K562 (cell line): Measurements from ENCODE around the gene ANKRD27. TPM values are rescaled to one million over a fixed set of nuclear protein-coding genes. Genes with fewer than 3 reads are reported as not detected.
A peak's percentile ranks its signal among the peaks of the same experiment; 100 is the strongest.

Source experiments
- ATAC-seq: fragments of 200-7000 bp; cut with Tn5 transposase; 3 replicates; pipeline ENCODE4 v1.9.1; 2020; ENCODE audit warnings: moderate library complexity
- BruUV-seq: library from RNA; stranded (reverse); fragments of 400-500 nt; replicated peaks from 2 replicates; lab custom pipeline; 2021; lab: Mats Ljungman, UMichigan
- CTCF ChIA-PET: fragments of 300-600 bp; formaldehyde crosslinking; extraction: SDS; loops from one replicate; lab custom pipeline; 2021; ENCODE audit warnings: low intra/inter-chr PET ratio; lab: Yijun Ruan, JAX
- POLR2A ChIA-PET: fragments of 300-600, 350-650 bp; sonication (Branson Sonifier 250); formaldehyde crosslinking; extraction: SDS; loops from one replicate; lab custom pipeline; 2021; ENCODE audit warnings: antibody characterized with exemption, inconsistent platforms; lab: Yijun Ruan, JAX
- DNase-seq, 4 experiments: peaks; one replicate each; pipeline versions ENCODE4 v3.0.0 to v3.0.0-alpha.2; 2011 to 2018; ENCODE audit warnings: low spot score in 3 of 4, mixed read lengths in 3 of 4; ENCODE audit errors: extremely low read depth in 1 of 4
- FAIRE-seq: peaks from 2 replicates; lab custom pipeline; 2011; peaks lifted over from hg19 to GRCh38; lab: Jason Lieb, UNC
- H2AFZ ChIP-seq: 2 replicates; pipeline ENCODE4 v1.6.0; 2011; ENCODE audit warnings: low read depth, low read length, control low read depth, inconsistent platforms
- H3K27ac ChIP-seq: fragments of 200-600 bp; 3 replicates; pipeline ENCODE4 v1.8.0; 2011; ENCODE audit warnings: low read depth, mild to moderate bottlenecking, control low read depth, inconsistent platforms, low read length, moderate library complexity, mixed read lengths; ENCODE audit errors: extremely low read depth
- H3K27me3 ChIP-seq, 2 experiments: fragments of 300-600 bp in 1 of 2; 2 replicates in 1 of 2; 3 replicates in 1 of 2; pipeline versions ENCODE4 v1.6.0 to v1.8.0; 2011; ENCODE audit warnings: inconsistent platforms in 2 of 2, low read length in 2 of 2, mild to moderate bottlenecking in 1 of 2, mixed read lengths in 1 of 2, moderate library complexity in 1 of 2; ENCODE audit not compliant: control insufficient read depth in 2 of 2, insufficient read depth in 2 of 2
- H3K36me3 ChIP-seq: fragments of 300-600 bp; 3 replicates; pipeline ENCODE4 v1.8.0; 2011; ENCODE audit warnings: mild to moderate bottlenecking, low read length, inconsistent platforms; ENCODE audit not compliant: control insufficient read depth, insufficient read depth
- H3K4me1 ChIP-seq, 2 experiments: fragments of 200-600 bp in 1 of 2; replicated peaks in 1 of 2; 2 replicates in 1 of 2; 3 replicates in 1 of 2; pipeline versions ENCODE4 v1.5.1 to v1.8.0; 2011; ENCODE audit warnings: inconsistent platforms in 2 of 2, low read length in 2 of 2, mild to moderate bottlenecking in 1 of 2, mixed read lengths in 1 of 2, moderate library complexity in 1 of 2; ENCODE audit not compliant: control insufficient read depth in 2 of 2, insufficient read depth in 2 of 2
- H3K4me2 ChIP-seq: 2 replicates; pipeline ENCODE4 v1.6.1; 2011; ENCODE audit warnings: low read length, control low read depth, inconsistent platforms, mixed read lengths; ENCODE audit not compliant: insufficient read depth
- H3K4me3 ChIP-seq: fragments of 200-600 bp; sonication (generic), shearing (Covaris generic); 2 replicates; pipeline ENCODE4 v1.5.1; 2016; ENCODE audit warnings: control low read depth, inconsistent platforms
- H3K79me2 ChIP-seq: fragments of 200-600 bp; 3 replicates; pipeline ENCODE4 v1.8.0; 2011; ENCODE audit warnings: low read length, inconsistent platforms; ENCODE audit not compliant: control insufficient read depth, insufficient read depth
- H3K9ac ChIP-seq, 2 experiments: 2 replicates each; pipeline versions ENCODE4 v1.6.0 to v1.6.1; 2011; ENCODE audit warnings: low read depth in 2 of 2, low read length in 2 of 2, control low read depth in 1 of 2, inconsistent platforms in 1 of 2, mild to moderate bottlenecking in 1 of 2, mixed read lengths in 1 of 2; ENCODE audit not compliant: insufficient read depth in 1 of 2
- H3K9me1 ChIP-seq: one replicate; pipeline ENCODE4 v1.6.0; 2011; ENCODE audit warnings: inconsistent platforms, mild to moderate bottlenecking, low read length, moderate library complexity; ENCODE audit not compliant: control insufficient read depth, insufficient read depth
- H3K9me3 ChIP-seq: replicated peaks from 2 replicates; pipeline ENCODE4 v1.5.1; 2011; ENCODE audit warnings: low read depth, low read length, inconsistent platforms; ENCODE audit not compliant: control insufficient read depth, insufficient read depth
- H4K20me1 ChIP-seq: replicated peaks from 2 replicates; pipeline ENCODE4 v1.6.1; 2011; ENCODE audit warnings: low read length, inconsistent platforms, mixed read lengths; ENCODE audit not compliant: control insufficient read depth, insufficient read depth
- WGBS: fragments of 100-300 bp; shearing (Covaris generic); methylation state at CpG from one replicate; pipeline ENCODE4 v1.1.6; 2016; ENCODE audit warnings: low coverage, mixed read lengths; ENCODE audit not compliant: insufficient coverage; ENCODE audit errors: missing lambda C conversion rate; 5-methylcytosine and 5-hydroxymethylcytosine counted together
- in situ Hi-C: fragments of 300-500 bp; cut with MboI; formaldehyde crosslinking; loops from 4 replicates; pipeline ENCODE4 v1.15.0; 2018; ENCODE audit warnings: inconsistent platforms, mixed read lengths
- intact Hi-C: fragments of 100-400 bp; cut with micrococcal nuclease; formaldehyde crosslinking; loops from 2 replicates; pipeline ENCODE4 v1.14.2; 2022
- polyA plus RNA-seq, 8 experiments: library from polyadenylated mRNA; depleted of rRNA in 4 of 8; stranded (reverse) in 5 of 8; unstranded in 3 of 8; fragments of >200 nt; fragmentation: Nextera tagmentation in 2 of 8; fragmentation: Illumina TruSeq in 1 of 8; extraction: Ambion mirVana in 2 of 8; extraction: Trizol in 1 of 8; gene quantifications; 2 replicates each; pipeline versions ENCODE4 v1.2.1 to v1.2.3, GENCODE V29; 2011 to 2014; ENCODE audit warnings: inconsistent platforms in 1 of 8, missing spikeins in 1 of 8
- total RNA-seq, 7 experiments: library from RNA; depleted of rRNA in 6 of 7; stranded (reverse); fragments of >200 nt in 6 of 7; fragmentation: Illumina TruSeq in 2 of 7; extraction: Trizol in 2 of 7; gene quantifications; 2 replicates each; pipeline versions ENCODE4 v1.2.1 to v1.2.3, GENCODE V29; 2011 to 2021; ENCODE audit warnings: low replicate concordance in 1 of 7
- TF ChIP-seq, protein P1 (sequence below): sonication (generic); formaldehyde crosslinking; IDR thresholded peaks from 2 replicates; pipeline ENCODE4 v1.8.1; 2023; ENCODE audit warnings: mild to moderate bottlenecking, missing genetic modification reagents
- TF ChIP-seq, protein P2 (sequence below), 3 experiments: IDR thresholded peaks in 2 of 3; conservative IDR thresholded peaks in 1 of 3; 2 replicates each; pipeline ENCODE4 v1.5.1; 2011 to 2012; ENCODE audit warnings: low read length in 3 of 3, mild to moderate bottlenecking in 3 of 3, control low read depth in 2 of 3, improper control_type of control experiment in 1 of 3, inconsistent platforms in 1 of 3, low read depth in 1 of 3, mixed read lengths in 1 of 3, moderate library complexity in 1 of 3; ENCODE audit not compliant: insufficient read depth in 2 of 3

Gene ANKRD27
- total and polyA plus RNA-seq, 9 of the 15 experiments (the other 6 are each of a cell fraction or from before 2014, with no cell fraction given): 5.3 to 71.3 (median 54.2) TPM

DNA sequence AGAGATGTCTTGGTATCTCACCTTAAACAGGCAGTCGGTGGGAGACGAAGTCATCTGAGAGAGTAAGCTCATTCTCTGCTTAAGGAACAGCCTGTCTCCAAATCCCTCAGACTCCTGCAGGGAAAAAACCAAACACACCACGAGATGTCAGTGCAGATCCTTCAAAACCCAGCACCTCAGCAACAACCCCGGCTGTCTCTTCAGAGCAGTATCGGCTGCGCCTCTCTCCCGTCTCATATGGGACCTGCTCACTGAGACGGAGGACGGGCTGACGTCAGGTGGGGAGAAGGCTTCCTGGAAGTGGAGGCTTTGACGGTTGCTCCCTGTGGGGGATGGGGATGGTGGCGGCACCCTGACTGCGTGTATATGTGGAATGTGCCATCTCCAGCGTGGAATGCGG is 43.6 kb downstream of the ANKRD27 start:
- in situ Hi-C loops (no loop called here), intact Hi-C loops (no loop called here)
- ATAC-seq: no peak
- ChIA-PET CTCF (no interaction called here), POLR2A (interaction anchor here (0.6 kb wide), 1 partner anchor 165 kb away, joined by 3 read pairs; no protein-coding TSS in a partner anchor)
- Histone ChIP-seq H3K27me3 (no peaks in the 10 kb centered on the region), H2AFZ (no peak overlapping the region), H3K36me3 (peaks cover 81% of the 10 kb centered on the region), H3K4me2 (no peak overlapping the region), H3K9me3 (no peaks in the 10 kb centered on the region), H3K4me1 (peaks cover 17 to 40% of the 10 kb centered on the region in 2 experiments; a peak in 4 of 5 replicates), H3K79me2 (no peaks in the 10 kb centered on the region), H3K9ac (peak overlapping the region in 1 of 2 experiments; percentile 59; a peak in 1 of 4 replicates), H3K4me3 (no peak overlapping the region), H3K27ac (no peak overlapping the region), H4K20me1 (no peaks in the 10 kb centered on the region), H3K9me1 (no peaks in the 10 kb centered on the region)
- TF ChIP-seq, protein P1, sequence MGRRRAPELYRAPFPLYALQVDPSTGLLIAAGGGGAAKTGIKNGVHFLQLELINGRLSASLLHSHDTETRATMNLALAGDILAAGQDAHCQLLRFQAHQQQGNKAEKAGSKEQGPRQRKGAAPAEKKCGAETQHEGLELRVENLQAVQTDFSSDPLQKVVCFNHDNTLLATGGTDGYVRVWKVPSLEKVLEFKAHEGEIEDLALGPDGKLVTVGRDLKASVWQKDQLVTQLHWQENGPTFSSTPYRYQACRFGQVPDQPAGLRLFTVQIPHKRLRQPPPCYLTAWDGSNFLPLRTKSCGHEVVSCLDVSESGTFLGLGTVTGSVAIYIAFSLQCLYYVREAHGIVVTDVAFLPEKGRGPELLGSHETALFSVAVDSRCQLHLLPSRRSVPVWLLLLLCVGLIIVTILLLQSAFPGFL (CRISPR knock-in tag): no peak
- TF ChIP-seq, protein P2, sequence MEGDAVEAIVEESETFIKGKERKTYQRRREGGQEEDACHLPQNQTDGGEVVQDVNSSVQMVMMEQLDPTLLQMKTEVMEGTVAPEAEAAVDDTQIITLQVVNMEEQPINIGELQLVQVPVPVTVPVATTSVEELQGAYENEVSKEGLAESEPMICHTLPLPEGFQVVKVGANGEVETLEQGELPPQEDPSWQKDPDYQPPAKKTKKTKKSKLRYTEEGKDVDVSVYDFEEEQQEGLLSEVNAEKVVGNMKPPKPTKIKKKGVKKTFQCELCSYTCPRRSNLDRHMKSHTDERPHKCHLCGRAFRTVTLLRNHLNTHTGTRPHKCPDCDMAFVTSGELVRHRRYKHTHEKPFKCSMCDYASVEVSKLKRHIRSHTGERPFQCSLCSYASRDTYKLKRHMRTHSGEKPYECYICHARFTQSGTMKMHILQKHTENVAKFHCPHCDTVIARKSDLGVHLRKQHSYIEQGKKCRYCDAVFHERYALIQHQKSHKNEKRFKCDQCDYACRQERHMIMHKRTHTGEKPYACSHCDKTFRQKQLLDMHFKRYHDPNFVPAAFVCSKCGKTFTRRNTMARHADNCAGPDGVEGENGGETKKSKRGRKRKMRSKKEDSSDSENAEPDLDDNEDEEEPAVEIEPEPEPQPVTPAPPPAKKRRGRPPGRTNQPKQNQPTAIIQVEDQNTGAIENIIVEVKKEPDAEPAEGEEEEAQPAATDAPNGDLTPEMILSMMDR (IDR thresholded peaks at IDR 0.05 in 2 of 3, conservative IDR thresholded peaks at IDR 0.05 in 1 of 3; ENCODE audit: insufficient read depth in 2 of 3, low read depth in 1 of 3, low read length in 3 of 3): peak in 2 of 3 experiments; percentile 16 to 19; a peak in 1 of 6 replicates
- 91% methylated on average over 13 of the region's 15 CpGs for WGBS
- DNase-seq: peak in 1 of 4 experiments; percentile 10
- no peak for FAIRE-seq
- no TSS peak for BruUV-seq
